Head of caudate nucleus (tissue), 42 donors: ENCODE data around the gene TNRC6B.
A peak's percentile ranks its signal among the peaks of the same experiment; 100 is the strongest.

Source experiments
- DNase-seq, 42 donors: peaks; one replicate each; pipeline versions ENCODE4 v3.0.0 to v3.0.0-alpha.2; 2020 to 2021; ENCODE audit warnings: mixed read lengths in 7 of 42
- intact Hi-C: fragments of 100-400 bp; cut with DNase I; formaldehyde crosslinking; loops from one replicate; pipeline ENCODE4 v1.15.0; 2022

TNRC6B gene

GRCh38 chr22:40332319-40332781 lies 154.6 kb downstream of the TNRC6B start:
- no peak for DNase-seq
- intact Hi-C loops = no loop called here

GRCh38 chr22:40334060-40334459 lies 156.3 kb downstream of the TNRC6B start:
- DNase-seq = no peak
- intact Hi-C loops = no loop called here

DNA sequence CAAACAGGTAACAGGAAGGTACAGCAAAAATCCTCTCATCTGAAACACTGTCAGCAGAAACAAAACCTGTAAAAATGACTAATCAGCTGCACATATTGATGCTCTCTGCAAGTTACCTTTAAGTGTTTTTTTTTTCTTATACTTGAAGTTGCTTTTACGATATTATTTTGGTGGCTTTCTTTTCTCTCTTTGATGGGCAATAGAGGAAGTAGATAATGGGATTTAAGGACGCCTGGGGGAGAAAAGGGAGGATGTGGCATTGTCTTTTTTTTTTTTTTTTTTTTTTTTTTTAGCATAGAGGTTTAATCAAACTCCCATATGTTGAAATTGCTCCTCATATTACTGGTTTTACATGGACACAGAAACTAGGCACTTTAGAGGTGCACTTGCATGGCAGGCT lies 157.2 kb downstream of the TNRC6B start:
- intact Hi-C loops = no loop called here
- no peak for DNase-seq

DNA sequence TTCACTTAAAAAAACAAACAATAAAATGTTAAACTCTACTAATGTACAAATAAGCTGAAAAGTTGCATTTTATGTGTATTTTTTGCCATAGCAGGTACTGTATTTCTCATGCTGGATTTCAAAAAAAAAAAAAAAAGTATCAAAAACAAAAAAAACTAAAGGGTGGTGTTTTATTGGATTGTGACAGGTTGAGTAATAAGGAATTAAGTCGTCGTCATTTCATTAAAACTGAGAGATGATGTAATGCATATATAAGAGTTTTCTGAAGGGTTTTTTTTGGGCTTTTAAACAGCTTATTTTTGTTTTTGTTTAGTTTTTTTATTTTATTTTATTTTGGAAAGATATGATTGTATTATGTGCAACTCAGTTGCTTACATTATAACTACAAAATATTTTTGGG lies 157.6 kb downstream of the TNRC6B start:
- intact Hi-C loops = no loop called here

GRCh38 chr22:40340044-40340443 lies 162.3 kb downstream of the TNRC6B start:
- intact Hi-C loops = loop anchor here (10.0 kb wide), 1 partner anchor 295 kb away; no protein-coding TSS in a partner anchor
- no peak for DNase-seq

More for the DNA sequence above, 157.6 kb downstream of the TNRC6B start:
- DNase-seq = no peak

DNA sequence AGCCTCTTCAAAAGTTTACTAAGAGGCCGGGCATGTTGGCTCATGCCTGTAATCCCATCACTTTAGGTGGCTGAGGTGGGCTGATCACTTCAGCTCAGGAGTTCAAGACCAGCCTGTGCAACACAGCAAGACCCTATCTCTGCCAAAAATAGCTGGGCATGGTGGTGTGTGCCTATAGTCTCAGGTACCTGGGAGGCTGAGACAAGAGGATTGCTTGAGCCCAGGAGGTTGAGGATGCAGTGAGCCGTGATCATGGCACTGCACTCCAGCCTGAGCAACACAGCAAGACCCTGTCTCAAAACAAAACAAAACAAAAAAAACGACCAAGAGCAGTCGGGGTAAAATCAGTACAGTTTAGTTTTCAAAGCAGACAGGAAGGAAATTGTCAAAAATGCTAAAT lies 163.9 kb downstream of the TNRC6B start:
- no peak for DNase-seq
- intact Hi-C loops = loop anchor here (10.0 kb wide), 1 partner anchor 297 kb away; no protein-coding TSS in a partner anchor

GRCh38 chr22:40342521-40342920 lies 164.8 kb downstream of the TNRC6B start:
- intact Hi-C loops = loop anchor here (10.0 kb wide), 1 partner anchor 298 kb away; no protein-coding TSS in a partner anchor
- no peak for DNase-seq

DNA sequence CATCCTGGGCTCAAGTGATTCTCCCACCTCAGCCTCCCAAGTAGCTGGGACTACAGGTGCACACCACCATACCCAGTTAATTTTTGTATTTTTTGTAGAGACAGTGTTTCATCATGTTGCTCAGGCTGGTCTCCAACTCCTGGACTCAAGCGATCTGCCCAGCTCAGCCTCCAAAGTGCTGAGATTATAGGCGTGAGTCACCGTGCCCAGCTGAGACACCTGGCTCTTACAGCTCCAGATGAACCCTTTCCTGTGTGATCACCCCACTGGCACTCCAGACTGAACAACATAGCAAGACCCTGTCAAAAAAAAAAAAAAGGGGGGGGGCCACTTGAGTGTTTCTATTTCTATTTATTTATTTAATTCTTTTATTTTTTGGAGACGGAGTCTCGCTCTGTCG lies 167.5 kb downstream of the TNRC6B start:
- intact Hi-C loops = loop anchor here (5.0 to 10.0 kb wide), 3 partner anchors 168 to 813 kb away; partner anchors contain the start of genes RPS19BP1 and TNRC6B
- DNase-seq = no peak

DNA sequence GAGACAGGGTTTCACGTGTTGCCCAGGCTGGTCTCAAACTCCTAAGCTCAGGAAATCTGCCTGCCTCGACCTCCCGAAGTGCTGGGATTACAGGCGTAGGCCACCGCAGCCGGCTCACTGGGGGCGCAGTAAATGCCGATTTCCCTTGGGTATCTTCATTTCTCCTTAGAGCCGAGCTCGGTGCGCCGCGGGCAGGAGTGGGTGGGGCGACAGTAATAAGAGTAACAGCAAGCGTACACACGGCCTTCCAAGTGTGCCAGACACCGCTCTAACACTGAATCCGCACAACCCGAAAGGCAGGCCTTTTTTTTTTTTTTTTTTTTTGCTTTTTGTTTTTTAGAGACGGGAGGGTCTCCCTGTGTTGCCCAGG lies 168.1 kb downstream of the TNRC6B start:
- peak in 23 of 42 donors; percentile 18 to 64 (median 33) for DNase-seq
- intact Hi-C loops = loop anchor here (5.0 to 10.0 kb wide), 3 partner anchors 168 to 813 kb away; partner anchors contain the start of genes RPS19BP1 and TNRC6B

- intact Hi-C loops = loop anchor here (5.0 to 10.0 kb wide), 3 partner anchors 169 to 814 kb away; partner anchors contain the start of genes RPS19BP1 and TNRC6B
- peak; percentile 73 to 96 (median 90) for DNase-seq
Observed at GRCh38 chr22:40346185-40347118, 168.7 kb downstream of the TNRC6B start, which contains the start of gene ADSL. ADSL (plus strand) TSS chr22:40346500; CDS start chr22:40346559, 59 bp downstream.

- intact Hi-C loops = loop anchor here (5.0 to 10.0 kb wide), 3 partner anchors 170 to 815 kb away; partner anchors contain the start of genes RPS19BP1 and TNRC6B
- no peak for DNase-seq
Observed at GRCh38 chr22:40347300-40347699, 169.6 kb downstream of the TNRC6B start.

DNA sequence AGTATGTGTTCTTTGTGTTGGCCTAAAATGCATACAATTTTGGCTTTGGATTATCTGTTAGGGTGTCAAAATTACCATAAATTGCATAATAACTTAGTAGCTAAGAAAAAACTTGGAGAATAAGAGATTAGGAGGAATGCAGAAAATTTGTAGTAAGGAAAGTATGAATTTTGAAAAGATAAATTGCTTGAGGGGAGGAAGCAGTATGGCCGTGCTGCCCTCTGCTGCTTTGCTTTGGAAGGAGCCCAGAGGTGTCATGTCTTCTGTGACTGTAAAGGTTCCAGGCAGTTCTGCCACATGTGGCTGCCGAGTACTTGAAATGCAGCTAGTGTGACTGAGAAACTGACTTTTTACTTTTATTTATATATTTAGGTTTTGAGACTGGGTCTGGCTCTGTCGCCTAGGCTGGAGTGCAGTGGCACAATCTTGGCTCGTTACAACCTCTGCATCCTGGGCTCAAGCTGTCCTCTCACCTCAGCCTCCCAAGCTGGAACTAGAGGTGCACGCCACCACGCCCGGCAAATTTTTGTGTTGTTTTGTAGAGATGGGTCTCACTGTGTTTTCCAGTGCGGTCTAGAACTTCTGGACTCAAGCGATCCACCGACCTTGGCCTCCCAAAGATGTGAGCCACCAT lies 170.4 kb downstream of the TNRC6B start:
- peak in 41 of 42 donors; percentile 32 to 85 (median 66) for DNase-seq
- intact Hi-C loops = loop anchor here (5.0 to 10.0 kb wide), 3 partner anchors 171 to 816 kb away; partner anchors contain the start of genes RPS19BP1 and TNRC6B

GRCh38 chr22:40352763-40353162 lies 175.0 kb downstream of the TNRC6B start:
- DNase-seq = no peak
- intact Hi-C loops = no loop called here

DNA sequence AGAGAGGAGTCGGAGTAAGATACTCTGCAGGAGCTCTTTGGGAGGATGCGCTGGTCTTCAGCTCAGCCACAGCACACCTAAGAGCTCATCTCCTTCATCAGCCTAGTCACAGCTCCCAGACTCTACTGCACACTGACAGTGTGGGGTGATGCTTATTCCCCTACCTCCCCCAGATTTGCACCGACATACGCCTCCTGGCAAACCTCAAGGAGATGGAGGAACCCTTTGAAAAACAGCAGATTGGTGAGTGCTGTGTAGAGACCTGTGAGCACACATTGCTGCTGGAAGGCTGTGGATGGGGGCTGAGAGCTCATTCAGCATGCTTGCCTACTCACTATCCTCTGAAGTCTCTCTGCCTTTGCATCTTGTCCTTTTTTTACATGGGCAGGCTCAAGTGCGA lies 183.4 kb downstream of the TNRC6B start:
- peak in 32 of 42 donors; percentile 18 to 84 (median 52) for DNase-seq
- intact Hi-C loops = loop anchor here (10.0 kb wide), 1 partner anchor 284 kb away; no protein-coding TSS in a partner anchor

- intact Hi-C loops = loop anchor here (10.0 kb wide), 1 partner anchor 282 kb away; no protein-coding TSS in a partner anchor
- DNase-seq = peak in 12 of 42 donors; percentile 16 to 76 (median 32)
Observed at GRCh38 chr22:40363059-40363458, 185.3 kb downstream of the TNRC6B start.

DNA sequence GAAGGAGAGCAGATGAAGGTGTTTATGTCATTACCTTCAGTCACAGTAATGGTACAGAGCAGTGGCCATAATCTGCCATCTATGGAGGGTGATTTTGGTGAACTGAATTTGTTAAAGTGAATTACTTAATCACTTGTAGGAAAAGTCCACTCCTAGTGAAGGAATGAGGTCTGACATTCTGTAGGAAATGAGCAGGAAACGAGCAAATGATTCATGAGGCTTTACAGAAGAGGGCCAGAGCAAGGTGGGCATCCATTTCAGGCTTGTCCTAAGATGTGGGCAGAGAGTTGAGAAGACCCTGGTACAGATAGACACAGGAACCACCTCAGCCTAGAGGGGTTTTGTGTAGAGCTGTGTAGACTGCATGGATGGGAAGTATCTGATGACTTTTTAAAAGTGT lies 186.7 kb downstream of the TNRC6B start:
- DNase-seq = no peak
- intact Hi-C loops = loop anchor here (10.0 kb wide), 1 partner anchor 280 kb away; no protein-coding TSS in a partner anchor

DNA sequence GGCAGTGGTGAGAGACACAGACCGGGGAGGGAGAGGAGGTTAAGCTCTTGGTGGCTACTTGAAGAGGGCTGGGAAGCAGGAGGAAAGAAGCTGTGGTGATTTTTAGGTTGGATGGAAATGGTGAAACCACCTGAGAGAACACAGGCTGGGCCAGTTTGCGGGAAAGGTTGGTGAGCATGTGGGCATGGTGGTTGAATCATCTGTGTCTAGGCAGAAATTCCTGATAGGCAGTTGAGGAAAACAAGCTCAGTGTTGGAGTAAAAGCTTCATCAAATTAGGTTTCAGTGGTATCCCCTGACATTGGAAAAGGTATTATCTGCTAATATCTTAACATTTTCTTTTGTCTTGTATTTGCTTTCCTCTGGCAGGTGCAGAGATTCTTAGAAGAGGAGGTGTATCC lies 188.3 kb downstream of the TNRC6B start:
- intact Hi-C loops = loop anchor here (10.0 kb wide), 1 partner anchor 279 kb away; no protein-coding TSS in a partner anchor
- no peak for DNase-seq

- no peak for DNase-seq
- intact Hi-C loops = loop anchor here (10.0 kb wide), 1 partner anchor 277 kb away; no protein-coding TSS in a partner anchor
Observed at GRCh38 chr22:40367342-40367741, 189.6 kb downstream of the TNRC6B start.

- no peak for DNase-seq
- intact Hi-C loops = loop anchor here (10.0 kb wide), 1 partner anchor 277 kb away; no protein-coding TSS in a partner anchor
Observed at GRCh38 chr22:40368016-40368415, 190.3 kb downstream of the TNRC6B start.
